SK-N-SH treated with all-trans-retinoic acid at 6 μM for 48 hours (cell line): ENCODE data around the gene KCNT1.

Experiments used
- ATAC-seq: fragments of 200-7000 bp; cut with Tn5 transposase; 3 replicates; pipeline ENCODE4 v1.9.1; 2020; ENCODE audit warnings: mild to moderate bottlenecking, moderate library complexity
- ARNTL ChIP-seq: fragments of 450-650 bp; formaldehyde crosslinking; IDR thresholded peaks from 2 replicates; pipeline ENCODE4 v1.5.0; 2020; ENCODE audit warnings: low read depth, mild to moderate bottlenecking, moderate library complexity, borderline replicate concordance
- BACH2 ChIP-seq: fragments of 250-450 bp; sonication (Bioruptor Pico); IDR thresholded peaks from 2 replicates; pipeline ENCODE4 v1.9.0; 2021; ENCODE audit warnings: mild to moderate bottlenecking, borderline replicate concordance
- CSDC2 ChIP-seq: fragments of 250-450 bp; sonication (Bioruptor Pico); IDR thresholded peaks from 2 replicates; pipeline ENCODE4 v1.5.0; 2020; ENCODE audit warnings: mild to moderate bottlenecking, moderate library complexity
- CSRNP3 ChIP-seq: fragments of 250-450 bp; sonication (Bioruptor Pico); IDR thresholded peaks from 2 replicates; pipeline ENCODE4 v1.5.1; 2021; ENCODE audit warnings: mild to moderate bottlenecking, moderate library complexity
- GLIS3 ChIP-seq: fragments of 250-450 bp; sonication (Bioruptor Pico); IDR thresholded peaks from 2 replicates; pipeline ENCODE4 v1.5.0; 2020; ENCODE audit warnings: mild to moderate bottlenecking, moderate library complexity
- ISL1 ChIP-seq: fragments of 250-450 bp; sonication (Bioruptor Pico); IDR thresholded peaks from 2 replicates; pipeline ENCODE4 v2.1.2; 2022; ENCODE audit warnings: mild to moderate bottlenecking, moderate library complexity
- PATZ1 ChIP-seq: fragments of 250-450 bp; sonication (Bioruptor Pico); IDR thresholded peaks from 2 replicates; pipeline ENCODE4 v1.8.0; 2020; ENCODE audit warnings: mild to moderate bottlenecking, moderate library complexity, borderline replicate concordance
- PPARA ChIP-seq: fragments of 250-450 bp; sonication (Bioruptor Pico); IDR thresholded peaks from 2 replicates; pipeline ENCODE4 v1.5.0; 2020; ENCODE audit warnings: mild to moderate bottlenecking, borderline replicate concordance
- RARB ChIP-seq: fragments of 250-450 bp; sonication (Bioruptor Pico); IDR thresholded peaks from 2 replicates; pipeline ENCODE4 v1.8.0; 2021; ENCODE audit warnings: mild to moderate bottlenecking, moderate library complexity
- SNAI2 ChIP-seq: fragments of 250-450 bp; sonication (Bioruptor Pico); IDR thresholded peaks from 2 replicates; pipeline ENCODE4 v1.5.0; 2020; ENCODE audit warnings: mild to moderate bottlenecking, moderate library complexity
- TCF4 ChIP-seq: fragments of 250-450 bp; sonication (Bioruptor Pico); IDR thresholded peaks from 2 replicates; pipeline ENCODE4 v1.8.0; 2021; ENCODE audit warnings: mild to moderate bottlenecking, moderate library complexity, borderline replicate concordance
- TOX ChIP-seq: fragments of 250-450 bp; sonication (Bioruptor Pico); IDR thresholded peaks from 2 replicates; pipeline ENCODE4 v1.8.0; 2021; ENCODE audit warnings: mild to moderate bottlenecking, moderate library complexity, borderline replicate concordance
- TSHZ2 ChIP-seq: fragments of 250-450 bp; sonication (Bioruptor Pico); IDR thresholded peaks from 2 replicates; pipeline ENCODE4 v1.5.0; 2020; ENCODE audit warnings: mild to moderate bottlenecking, moderate library complexity
- ZC3H10 ChIP-seq: fragments of 250-450 bp; sonication (Bioruptor Pico); IDR thresholded peaks from 2 replicates; pipeline ENCODE4 v1.5.1; 2021; ENCODE audit warnings: mild to moderate bottlenecking, moderate library complexity
- ZFP3 ChIP-seq: fragments of 250-450 bp; sonication (Bioruptor Pico); IDR thresholded peaks from 2 replicates; pipeline ENCODE4 v1.5.0; 2020; ENCODE audit warnings: mild to moderate bottlenecking, moderate library complexity
- ZFP30 ChIP-seq: fragments of 450-650 bp; formaldehyde crosslinking; IDR thresholded peaks from 2 replicates; pipeline ENCODE4 v1.5.0; 2022; ENCODE audit warnings: mild to moderate bottlenecking, moderate library complexity
- ZNF565 ChIP-seq: fragments of 450-650 bp; formaldehyde crosslinking; conservative IDR thresholded peaks from 2 replicates; pipeline ENCODE4 v1.5.0; 2020; ENCODE audit warnings: low read depth, mild to moderate bottlenecking, moderate library complexity
- ZNF70 ChIP-seq: fragments of 450-650 bp; formaldehyde crosslinking; IDR thresholded peaks from 2 replicates; pipeline ENCODE4 v1.5.0; 2020; ENCODE audit warnings: mild to moderate bottlenecking, moderate library complexity
- ZNF8 ChIP-seq: fragments of 450-650 bp; formaldehyde crosslinking; IDR thresholded peaks from 2 replicates; pipeline ENCODE4 v1.5.0; 2020; ENCODE audit warnings: mild to moderate bottlenecking, moderate library complexity
- TF ChIP-seq, protein P1 (sequence below): fragments of 250-450 bp; sonication (Bioruptor Pico); IDR thresholded peaks from 2 replicates; pipeline ENCODE4 v1.5.1; 2020; ENCODE audit warnings: low read depth, mild to moderate bottlenecking, moderate library complexity

KCNT1 gene

DNA sequence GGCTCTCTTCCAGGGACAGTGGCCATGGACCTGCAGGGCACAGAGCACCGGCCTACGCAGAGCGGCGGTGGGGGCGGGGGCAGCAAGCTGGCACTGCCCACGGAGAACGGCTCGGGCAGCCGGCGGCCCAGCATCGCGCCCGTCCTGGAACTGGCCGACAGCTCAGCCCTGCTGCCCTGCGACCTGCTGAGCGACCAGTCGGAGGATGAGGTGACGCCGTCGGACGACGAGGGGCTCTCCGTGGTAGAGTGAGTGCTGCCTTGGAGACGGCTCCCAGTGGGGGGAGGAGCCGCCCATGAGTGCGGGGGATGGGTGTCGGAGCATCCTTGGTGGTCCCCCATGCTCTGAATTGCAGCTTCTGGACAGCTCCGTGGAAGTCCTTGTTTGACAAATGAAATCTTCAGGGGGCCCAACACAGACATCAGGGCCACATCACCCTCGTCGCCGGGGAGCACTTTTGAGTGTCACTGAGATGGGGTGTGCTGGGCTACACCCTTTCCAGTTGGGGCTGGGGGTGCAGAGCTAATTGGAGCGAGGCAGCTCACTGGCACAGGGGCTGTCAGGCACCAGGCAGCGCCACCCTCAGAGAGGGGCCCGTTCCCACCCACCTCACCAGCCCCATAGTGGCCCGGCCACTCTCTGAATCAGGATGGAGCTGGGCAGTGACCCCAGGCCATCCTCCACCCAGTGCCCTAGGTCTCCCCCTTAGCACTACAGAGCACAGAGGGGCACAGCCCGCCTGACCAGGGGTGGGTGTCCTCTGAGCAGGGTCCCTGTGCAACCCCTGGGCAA, 70.9 kb downstream of the KCNT1 start:
- TF ChIP-seq BACH2 (CRISPR knock-in tag): no peak
- TF ChIP-seq, all 23 proteins: peak for 0

GRCh38 chr9:135773530-135774238, 71.7 kb downstream of the KCNT1 start:
- TF ChIP-seq ZNF70 (CRISPR knock-in tag) (no peak), ZFP30 (no peak), ISL1 (CRISPR knock-in tag) (no peak), PPARA (no peak), TCF4 (no peak), SNAI2 (CRISPR knock-in tag) (no peak), TSHZ2 (CRISPR knock-in tag) (no peak), ZNF565 (CRISPR knock-in tag) (no peak), RARB (CRISPR knock-in tag) (no peak), CSDC2 (CRISPR knock-in tag) (no peak)
- no peak for ATAC-seq

More for the DNA sequence above, 70.9 kb downstream of the KCNT1 start:
- no peak for ATAC-seq

GRCh38 chr9:135774239-135774747, 72.3 kb downstream of the KCNT1 start:
- TF ChIP-seq TSHZ2 (CRISPR knock-in tag) (no peak), TCF4 (no peak), PATZ1 (CRISPR knock-in tag) (no peak), ZNF8 (CRISPR knock-in tag) (no peak), PPARA (no peak), CSDC2 (CRISPR knock-in tag) (no peak), BACH2 (CRISPR knock-in tag) (no peak), CSRNP3 (no peak), SNAI2 (CRISPR knock-in tag) (no peak), RARB (CRISPR knock-in tag) (no peak), GLIS3 (CRISPR knock-in tag) (no peak), ARNTL (no peak), ZC3H10 (CRISPR knock-in tag) (no peak), TOX (CRISPR knock-in tag) (no peak), ZFP3 (CRISPR knock-in tag) (no peak)
- TF ChIP-seq, protein P1, sequence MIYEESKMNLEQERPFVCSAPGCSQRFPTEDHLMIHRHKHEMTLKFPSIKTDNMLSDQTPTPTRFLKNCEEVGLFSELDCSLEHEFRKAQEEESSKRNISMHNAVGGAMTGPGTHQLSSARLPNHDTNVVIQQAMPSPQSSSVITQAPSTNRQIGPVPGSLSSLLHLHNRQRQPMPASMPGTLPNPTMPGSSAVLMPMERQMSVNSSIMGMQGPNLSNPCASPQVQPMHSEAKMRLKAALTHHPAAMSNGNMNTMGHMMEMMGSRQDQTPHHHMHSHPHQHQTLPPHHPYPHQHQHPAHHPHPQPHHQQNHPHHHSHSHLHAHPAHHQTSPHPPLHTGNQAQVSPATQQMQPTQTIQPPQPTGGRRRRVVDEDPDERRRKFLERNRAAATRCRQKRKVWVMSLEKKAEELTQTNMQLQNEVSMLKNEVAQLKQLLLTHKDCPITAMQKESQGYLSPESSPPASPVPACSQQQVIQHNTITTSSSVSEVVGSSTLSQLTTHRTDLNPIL (CRISPR knock-in tag): no peak
- no peak for ATAC-seq
